SJCRH30 (cell line): ENCODE data around the gene COL27A1. TPM values are rescaled to one million over a fixed set of nuclear protein-coding genes. Genes with fewer than 3 reads are reported as not detected.

ENCODE experiments used
- DNase-seq, 2 experiments: peaks; one replicate each; pipeline ENCODE4 v3.0.0-alpha.2; 2015 to 2020
- H3K27ac ChIP-seq: fragments of 250-450 bp; sonication (Bioruptor Pico); 2 replicates; pipeline ENCODE4 v1.5.1; 2020; ENCODE audit warnings: mild to moderate bottlenecking, moderate library complexity
- H3K27me3 ChIP-seq: fragments of 250-450 bp; sonication (Bioruptor Pico); 2 replicates; pipeline ENCODE4 v1.5.1; 2020; ENCODE audit warnings: mild to moderate bottlenecking, moderate library complexity
- H3K36me3 ChIP-seq: fragments of 250-450 bp; sonication (Bioruptor Pico); 2 replicates; pipeline ENCODE4 v1.5.1; 2020; ENCODE audit warnings: mild to moderate bottlenecking, moderate library complexity
- H3K4me1 ChIP-seq: fragments of 250-450 bp; sonication (Bioruptor Pico); 2 replicates; pipeline ENCODE4 v1.5.1; 2020; ENCODE audit warnings: mild to moderate bottlenecking, moderate library complexity
- H3K4me3 ChIP-seq: fragments of 250-450 bp; sonication (Bioruptor Pico); 2 replicates; pipeline ENCODE4 v1.5.1; 2020; ENCODE audit warnings: mild to moderate bottlenecking, moderate library complexity
- H3K9me3 ChIP-seq: fragments of 250-450 bp; sonication (Bioruptor Pico); replicated peaks from 2 replicates; pipeline ENCODE4 v1.5.1; 2020; ENCODE audit warnings: mild to moderate bottlenecking, moderate library complexity
- total RNA-seq: library from RNA; depleted of rRNA; stranded (reverse); fragments of >200 nt; shearing (Covaris generic); gene quantifications from 2 replicates; pipeline ENCODE4 v1.2.3, GENCODE V29; 2014; rRNA removed

The COL27A1 gene
- total RNA-seq, 1 experiment from 2014 or later, result 18.6 TPM

DNA sequence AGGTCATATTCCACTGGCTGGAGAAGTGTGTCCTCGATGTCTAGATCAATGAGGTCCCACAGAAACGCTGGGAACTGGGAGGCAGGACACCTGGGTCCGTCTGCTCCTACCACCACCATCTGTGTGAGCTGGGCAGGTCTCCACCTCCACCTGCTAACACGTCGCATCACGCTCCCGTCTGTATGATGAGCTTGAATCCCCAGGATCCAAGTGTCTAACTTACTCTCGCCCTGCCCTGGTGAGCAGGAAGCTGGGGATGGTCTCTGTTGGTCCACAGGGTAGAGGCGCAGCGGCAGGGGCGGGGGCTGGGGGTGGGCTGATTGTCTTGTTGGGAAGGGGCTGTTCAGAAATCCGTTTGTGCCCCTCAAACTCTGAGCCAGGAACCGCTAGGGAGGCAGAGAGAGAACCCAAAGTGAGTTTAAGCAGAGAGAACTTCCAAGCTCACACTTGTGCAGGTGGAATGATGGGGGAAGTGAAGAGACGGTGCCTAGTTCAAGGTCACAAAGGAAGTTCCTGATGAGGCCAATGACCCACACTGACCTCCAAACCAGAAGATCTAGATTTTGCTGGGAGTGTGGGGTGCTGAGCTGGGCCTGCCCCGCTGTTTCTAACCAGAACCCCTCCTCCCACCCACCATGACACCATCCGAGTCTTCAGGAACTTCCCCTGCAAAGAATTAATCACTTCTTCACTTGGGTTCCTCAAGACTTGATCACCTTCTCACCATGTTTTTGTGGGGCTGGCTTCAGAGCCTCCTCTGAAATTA is 195.5 kb downstream of the COL27A1 start:
- H3K4me1 ChIP-seq, result no peaks in the 10 kb centered on the region; the same call in 1 of the 2 replicates
- H3K36me3 ChIP-seq, result no peaks in the 10 kb centered on the region
- no peaks in the 10 kb centered on the region for H3K9me3 ChIP-seq
- no peak overlapping the region for H3K4me3 ChIP-seq
- no peak overlapping the region for H3K27ac ChIP-seq
- no peaks in the 10 kb centered on the region for H3K27me3 ChIP-seq
- DNase-seq, result no peak

DNA sequence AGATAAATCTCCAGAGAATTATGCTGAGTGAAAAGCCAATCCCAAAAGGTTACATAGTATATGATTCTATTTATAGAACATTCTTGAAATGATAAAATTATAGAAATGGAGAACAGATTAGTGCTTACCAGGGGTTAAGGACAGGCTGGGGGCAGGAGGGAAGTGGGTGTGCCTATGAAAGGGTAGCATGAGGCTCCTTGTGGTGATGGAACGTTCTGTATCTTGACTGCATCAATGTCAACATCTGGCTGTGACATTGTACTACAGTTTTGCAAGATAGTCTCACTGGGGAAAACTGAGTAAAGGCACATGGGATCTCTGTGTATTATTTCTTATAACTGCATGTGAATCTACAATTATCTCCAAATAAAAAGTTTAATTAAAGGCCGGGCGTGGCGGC is 196.6 kb downstream of the COL27A1 start:
- Histone ChIP-seq H3K4me1 (no peaks in the 10 kb centered on the region; the same call in 1 of the 2 replicates), H3K9me3 (no peaks in the 10 kb centered on the region), H3K27ac (no peak overlapping the region), H3K27me3 (no peaks in the 10 kb centered on the region), H3K36me3 (no peaks in the 10 kb centered on the region), H3K4me3 (no peak overlapping the region)
- no peak for DNase-seq

DNA sequence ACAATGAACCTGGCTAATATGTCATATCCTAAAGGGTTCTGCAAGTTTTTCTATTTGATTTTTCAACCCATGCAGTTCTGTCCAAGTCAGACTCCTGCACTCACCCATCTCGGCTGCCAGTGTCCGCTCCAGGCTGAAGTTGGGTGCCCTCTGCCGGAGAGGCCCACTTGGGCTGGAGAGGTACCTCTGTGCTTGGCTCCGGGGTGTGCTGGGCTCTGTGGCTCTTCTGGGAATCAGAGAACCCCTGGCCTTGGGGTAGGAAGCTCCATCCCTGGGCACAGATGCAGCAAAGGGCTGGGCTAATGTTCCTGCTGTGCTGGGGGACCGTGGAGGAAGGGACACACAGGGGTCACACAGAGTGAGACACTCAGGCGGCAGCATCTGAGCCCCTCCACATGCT is 200.5 kb downstream of the COL27A1 start:
- Histone ChIP-seq H3K36me3 (no peaks in the 10 kb centered on the region), H3K27me3 (no peaks in the 10 kb centered on the region), H3K4me1 (no peaks in the 10 kb centered on the region), H3K27ac (no peak overlapping the region), H3K4me3 (no peak overlapping the region), H3K9me3 (no peaks in the 10 kb centered on the region)
- DNase-seq, result no peak

- H3K4me1 ChIP-seq, result no peaks in the 10 kb centered on the region
- no peak overlapping the region for H3K4me3 ChIP-seq
- H3K27me3 ChIP-seq, result no peaks in the 10 kb centered on the region
- H3K9me3 ChIP-seq, result no peaks in the 10 kb centered on the region
- no peak for DNase-seq
- H3K27ac ChIP-seq, result no peak overlapping the region
- no peaks in the 10 kb centered on the region for H3K36me3 ChIP-seq
These were observed 201.5 kb downstream of the COL27A1 start for GRCh38 chr9:114356792-114357191.

DNA sequence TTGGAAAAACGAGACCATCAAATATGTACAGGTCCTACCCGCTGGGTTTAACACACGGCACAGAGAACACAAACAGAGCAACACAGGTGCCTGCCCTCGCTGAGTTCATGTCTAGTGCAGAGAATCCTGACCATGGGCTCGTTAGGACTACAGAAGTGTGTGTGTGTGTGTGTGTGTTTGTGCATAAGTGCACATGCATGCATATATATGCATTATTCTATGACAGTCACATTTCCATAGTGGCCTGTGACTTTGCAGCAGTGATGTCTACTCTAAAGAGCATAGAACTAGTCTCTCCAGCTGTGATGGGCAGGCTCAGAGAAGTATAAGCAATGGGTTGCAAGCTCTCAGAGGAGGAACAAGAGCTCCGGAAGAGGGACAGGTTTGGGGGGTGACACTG is 202.0 kb downstream of the COL27A1 start:
- no peak for DNase-seq
- no peaks in the 10 kb centered on the region for H3K36me3 ChIP-seq
- H3K27ac ChIP-seq, result no peak overlapping the region
- H3K27me3 ChIP-seq, result no peaks in the 10 kb centered on the region
- H3K4me1 ChIP-seq, result no peaks in the 10 kb centered on the region
- H3K4me3 ChIP-seq, result no peak overlapping the region
- no peaks in the 10 kb centered on the region for H3K9me3 ChIP-seq

DNA sequence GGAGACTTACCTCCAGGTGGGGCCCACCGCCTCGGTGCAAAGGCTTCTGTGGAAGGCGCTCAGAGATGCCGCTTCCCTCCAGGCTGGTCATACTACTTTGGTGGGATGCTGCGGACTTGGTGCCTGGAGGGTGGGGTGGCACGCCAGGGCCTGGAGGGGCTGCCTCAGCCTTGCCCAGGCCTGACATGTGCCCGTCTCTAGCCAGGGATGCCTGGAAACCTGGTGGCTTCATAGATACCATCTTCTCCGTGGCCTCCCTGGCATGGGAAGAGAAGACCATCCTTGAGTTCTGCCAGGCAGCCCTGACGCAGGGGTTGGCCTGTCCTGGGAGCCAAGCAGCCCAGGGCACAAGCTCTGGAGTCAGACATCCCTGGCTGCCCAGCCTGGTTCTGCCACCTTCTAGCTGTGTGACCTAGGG is 202.6 kb downstream of the COL27A1 start:
- Histone ChIP-seq H3K4me1 (no peaks in the 10 kb centered on the region), H3K27me3 (no peaks in the 10 kb centered on the region), H3K9me3 (no peaks in the 10 kb centered on the region), H3K36me3 (no peaks in the 10 kb centered on the region), H3K4me3 (no peak overlapping the region), H3K27ac (no peak overlapping the region)
- DNase-seq, result no peak

- no peaks in the 10 kb centered on the region for H3K9me3 ChIP-seq
- H3K27ac ChIP-seq, result no peak overlapping the region
- H3K4me1 ChIP-seq, result no peaks in the 10 kb centered on the region
- H3K27me3 ChIP-seq, result no peaks in the 10 kb centered on the region
- DNase-seq, result no peak
- H3K36me3 ChIP-seq, result no peaks in the 10 kb centered on the region
- H3K4me3 ChIP-seq, result no peak overlapping the region
These were observed 204.5 kb downstream of the COL27A1 start for GRCh38 chr9:114359801-114360200.

- DNase-seq, result no peak
These were observed 206.2 kb downstream of the COL27A1 start for GRCh38 chr9:114361542-114361941.

More at GRCh38 chr9:114361542-114361941, 206.2 kb downstream of the COL27A1 start:
- no peaks in the 10 kb centered on the region for H3K36me3 ChIP-seq
- no peak overlapping the region for H3K4me3 ChIP-seq
- H3K9me3 ChIP-seq, result no peaks in the 10 kb centered on the region
- no peak overlapping the region for H3K27ac ChIP-seq
- H3K27me3 ChIP-seq, result no peaks in the 10 kb centered on the region
- no peaks in the 10 kb centered on the region for H3K4me1 ChIP-seq

Other genes with a start within 250 kb of the COL27A1 start
- 0.55 and 0.81 TPM in 2 replicates for gene AMBP, start 77.2 kb upstream of the COL27A1 start, total RNA-seq
- 0.13 TPM in 1 of 2 replicates, not detected in the other for gene KIF12, start 56.2 kb upstream of the COL27A1 start, total RNA-seq
- gene ORM1, start 167.6 kb downstream of the COL27A1 start, total RNA-seq, result not detected in 2 replicates
- gene ORM2, start 174.3 kb downstream of the COL27A1 start, total RNA-seq, result not detected in 2 replicates
- gene AKNA, start 232.4 kb downstream of the COL27A1 start, total RNA-seq, result 2.0 and 3.1 TPM in 2 replicates